Transverse colon (tissue), 4 donors: Measurements from ENCODE around the gene CMBL.

Source experiments
- CTCF ChIP-seq, 5 experiments: fragments of 200-600 bp in 3 of 5; fragments of 450-650 bp in 2 of 5; sonication (generic) in 3 of 5; IDR thresholded peaks; 1 replicate in 2 of 5; 2 replicates in 3 of 5; pipeline ENCODE4 v1.5.1; 2016 to 2017; ENCODE audit warnings: antibody characterized with exemption in 5 of 5, inconsistent platforms in 3 of 5, mild to moderate bottlenecking in 2 of 5, moderate library complexity in 1 of 5
- POLR2A ChIP-seq: fragments of 450-650 bp; IDR thresholded peaks from one replicate; pipeline ENCODE4 v1.6.1; 2016; ENCODE audit warnings: antibody characterized with exemption, mild to moderate bottlenecking, moderate library complexity
- POLR2AphosphoS5 ChIP-seq, 3 donors: sonication (generic); formaldehyde crosslinking; IDR thresholded peaks; one replicate each; pipeline ENCODE4 v1.6.1; 2016; ENCODE audit warnings: antibody characterized with exemption in 3 of 3

GRCh38 chr5:10254686-10255085 is 53.0 kb downstream of the CMBL start:
- no peak for TF ChIP-seq CTCF (IDR thresholded peaks at IDR 0.05)
- no peak for TF ChIP-seq POLR2AphosphoS5 (IDR thresholded peaks at IDR 0.05)
- TF ChIP-seq POLR2A, result no peak
